A204.1 (cell line): Measurements from ENCODE around the gene CEACAM16.
"Not testable (repeated sequence)": the region's sequence is repeated elsewhere in the genome, so short reads cannot be mapped to it uniquely, and the experiment has no call there.

ENCODE experiments used
- FAIRE-seq: peaks from 2 replicates; lab custom pipeline; 2012; peaks lifted over from hg19 to GRCh38; lab: Jason Lieb, UNC

Gene CEACAM16

DNA sequence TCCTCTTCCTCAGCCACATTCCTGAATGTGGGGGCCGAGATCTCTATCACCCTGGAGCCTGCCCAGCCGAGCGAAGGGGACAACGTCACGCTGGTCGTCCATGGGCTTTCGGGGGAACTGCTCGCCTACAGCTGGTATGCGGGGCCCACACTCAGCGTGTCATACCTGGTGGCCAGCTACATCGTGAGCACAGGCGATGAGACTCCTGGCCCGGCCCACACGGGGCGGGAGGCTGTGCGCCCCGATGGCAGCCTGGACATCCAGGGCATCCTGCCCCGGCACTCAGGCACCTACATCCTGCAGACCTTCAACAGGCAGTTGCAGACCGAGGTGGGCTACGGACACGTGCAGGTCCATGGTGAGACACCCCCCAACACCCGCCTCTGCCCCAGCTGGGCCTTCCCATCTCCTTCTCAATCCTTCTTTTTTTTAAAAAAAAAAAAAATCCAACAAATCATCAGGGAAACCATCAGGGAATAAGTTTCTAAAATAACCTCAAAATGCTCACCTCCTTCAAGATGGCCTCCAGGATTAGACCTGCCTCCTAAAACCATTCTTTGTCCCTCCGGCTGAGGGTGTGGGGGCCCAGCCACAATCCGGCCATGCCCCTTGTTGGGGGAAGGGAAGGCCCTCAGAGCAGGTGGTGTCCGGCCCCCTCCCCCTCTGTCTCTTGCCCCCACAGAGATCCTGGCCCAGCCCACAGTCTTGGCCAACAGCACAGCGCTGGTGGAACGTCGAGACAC lies 4.6 kb downstream of the CEACAM16 start:
- FAIRE-seq = no peak

DNA sequence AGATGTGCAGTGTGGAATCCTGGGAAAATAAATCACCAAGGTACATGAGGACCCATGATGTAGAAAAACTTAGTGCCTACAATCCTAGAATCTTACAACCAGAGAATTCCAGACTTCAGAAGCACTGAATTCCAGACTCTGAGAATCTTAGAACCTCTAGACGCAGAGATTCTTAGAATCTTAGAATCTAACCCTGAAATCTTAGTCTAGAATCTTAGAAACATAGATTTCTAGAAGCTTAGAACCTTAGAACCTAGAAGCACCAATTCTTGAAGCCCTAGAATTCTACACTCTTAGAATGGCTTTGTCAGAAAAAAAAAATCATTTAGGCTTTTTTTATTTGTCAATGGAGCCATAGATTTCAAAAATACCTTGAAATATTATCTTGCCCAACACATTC lies 6.0 kb downstream of the CEACAM16 start:
- no peak for FAIRE-seq

DNA sequence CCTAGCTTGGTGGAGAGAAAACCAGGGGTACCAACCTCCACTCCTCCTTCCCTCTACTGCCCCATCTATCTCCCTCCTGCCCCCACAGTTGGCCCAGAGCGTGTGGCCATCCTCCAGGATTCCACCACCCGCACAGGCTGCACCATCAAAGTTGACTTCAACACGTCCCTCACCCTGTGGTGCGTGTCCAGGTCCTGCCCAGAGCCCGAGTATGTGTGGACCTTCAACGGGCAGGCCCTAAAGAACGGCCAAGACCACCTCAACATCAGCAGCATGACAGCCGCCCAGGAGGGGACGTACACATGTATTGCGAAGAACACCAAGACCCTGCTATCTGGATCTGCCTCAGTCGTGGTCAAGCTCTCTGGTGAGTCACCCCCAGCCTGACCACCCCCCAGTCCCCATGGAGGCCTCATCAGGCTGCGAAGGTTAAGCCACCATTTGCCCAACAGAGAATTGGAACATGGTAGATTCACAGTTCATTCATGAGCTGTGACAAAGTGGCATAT lies 6.6 kb downstream of the CEACAM16 start:
- no peak for FAIRE-seq

DNA sequence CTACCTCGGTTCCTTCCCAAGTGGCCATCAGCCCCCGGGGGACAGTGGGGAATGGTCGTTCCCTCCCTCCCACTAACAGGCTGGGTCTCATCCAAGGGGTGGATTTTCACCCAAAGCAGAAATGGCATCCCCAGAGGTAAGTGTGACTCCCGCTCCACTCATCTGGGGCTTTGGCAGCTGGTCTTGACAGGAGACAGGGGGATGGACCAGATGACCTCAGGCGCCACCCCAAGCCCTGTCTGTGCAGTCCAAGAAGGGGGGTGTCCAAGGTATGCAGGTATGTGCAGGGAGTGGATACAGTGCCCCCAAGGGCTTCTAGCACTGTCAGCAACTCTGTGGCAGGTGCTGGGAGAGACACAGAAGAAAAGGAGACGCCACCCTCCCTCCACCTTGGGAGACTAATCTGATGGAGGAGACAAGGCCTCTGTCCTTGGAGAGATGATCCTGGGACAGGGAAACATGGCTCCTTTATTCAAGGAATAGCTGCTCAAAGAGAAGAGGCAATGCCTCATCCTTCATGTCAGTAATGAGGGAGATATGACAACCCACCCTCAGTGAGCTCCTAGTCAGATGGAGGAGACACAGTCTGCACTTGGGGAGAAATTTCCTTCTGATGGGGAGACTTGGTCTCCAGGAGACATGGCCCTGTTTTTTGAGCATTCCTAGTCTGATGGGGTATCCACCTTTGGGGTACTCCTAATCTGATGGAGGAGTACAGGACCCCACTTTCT lies 7.7 kb downstream of the CEACAM16 start:
- no peak for FAIRE-seq

DNA sequence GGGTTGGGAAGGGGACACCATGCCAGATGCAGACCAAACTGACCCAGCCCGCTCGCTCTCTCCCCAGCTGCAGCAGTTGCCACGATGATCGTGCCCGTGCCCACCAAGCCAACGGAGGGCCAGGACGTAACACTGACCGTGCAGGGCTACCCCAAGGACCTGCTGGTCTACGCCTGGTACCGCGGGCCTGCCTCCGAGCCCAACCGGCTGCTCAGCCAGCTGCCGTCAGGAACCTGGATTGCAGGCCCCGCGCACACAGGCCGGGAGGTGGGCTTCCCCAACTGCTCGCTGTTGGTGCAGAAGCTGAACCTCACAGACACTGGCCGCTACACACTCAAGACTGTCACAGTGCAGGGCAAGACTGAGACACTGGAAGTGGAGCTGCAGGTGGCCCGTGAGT lies 8.8 kb downstream of the CEACAM16 start:
- no peak for FAIRE-seq

DNA sequence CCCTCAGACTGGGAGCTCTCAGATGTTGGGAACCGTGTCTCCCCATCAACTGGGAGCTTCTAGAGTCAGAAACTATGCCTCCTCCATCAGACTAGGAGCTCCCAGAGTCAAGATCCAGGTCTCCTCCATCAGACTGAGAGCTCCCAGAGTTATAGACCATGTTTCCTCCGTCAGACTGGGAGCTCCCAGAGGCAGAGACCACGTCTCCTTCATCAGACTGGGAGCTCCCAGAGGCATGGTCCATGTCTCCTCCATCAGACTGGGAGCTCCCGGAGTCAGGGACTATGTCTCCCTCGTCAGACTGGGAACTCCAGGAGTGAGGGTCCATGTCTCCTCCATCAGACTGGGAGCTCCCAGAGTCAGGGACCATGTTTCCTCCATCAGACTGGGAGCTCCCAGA lies 10.0 kb downstream of the CEACAM16 start:
- FAIRE-seq = no peak

DNA sequence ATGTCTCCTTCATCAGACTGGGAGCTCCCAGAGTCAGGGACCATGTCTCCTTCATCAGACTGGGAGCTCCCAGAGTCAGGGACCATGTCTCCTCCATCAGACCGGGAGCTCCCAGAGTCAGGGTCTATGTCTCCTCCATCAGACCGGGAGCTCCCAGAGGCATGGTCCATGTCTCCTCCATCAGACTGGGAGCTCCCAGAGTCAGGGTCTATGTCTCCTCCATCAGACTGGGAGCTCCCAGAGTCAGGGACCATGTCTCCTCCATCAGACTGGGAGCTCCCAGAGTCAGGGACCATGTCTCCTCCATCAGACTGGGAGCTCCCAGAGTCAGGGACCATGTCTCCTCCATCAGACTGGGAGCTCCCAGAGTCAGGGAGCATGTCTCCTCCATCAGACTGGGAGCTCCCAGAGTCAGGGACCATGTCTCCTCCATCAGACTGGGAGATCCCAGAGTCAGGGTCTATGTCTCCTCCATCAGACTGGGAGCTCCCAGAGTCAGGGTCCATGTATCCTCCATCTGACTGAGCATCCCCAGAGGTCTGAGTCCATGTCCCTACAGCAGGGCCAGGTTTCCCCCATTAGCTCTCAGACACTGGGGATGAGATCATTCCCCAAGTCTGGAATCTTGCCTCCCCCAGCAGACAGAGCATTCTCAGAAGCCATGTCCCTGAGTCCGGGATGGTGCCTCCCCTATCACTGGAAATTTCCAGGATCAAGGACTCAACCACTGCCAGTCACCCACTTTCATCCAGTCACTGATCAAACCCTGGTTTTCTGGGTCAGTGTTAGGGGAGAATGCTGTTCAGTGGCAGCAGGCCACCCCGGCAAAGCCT lies 10.7 kb downstream of the CEACAM16 start:
- not testable (repeated sequence) for FAIRE-seq

DNA sequence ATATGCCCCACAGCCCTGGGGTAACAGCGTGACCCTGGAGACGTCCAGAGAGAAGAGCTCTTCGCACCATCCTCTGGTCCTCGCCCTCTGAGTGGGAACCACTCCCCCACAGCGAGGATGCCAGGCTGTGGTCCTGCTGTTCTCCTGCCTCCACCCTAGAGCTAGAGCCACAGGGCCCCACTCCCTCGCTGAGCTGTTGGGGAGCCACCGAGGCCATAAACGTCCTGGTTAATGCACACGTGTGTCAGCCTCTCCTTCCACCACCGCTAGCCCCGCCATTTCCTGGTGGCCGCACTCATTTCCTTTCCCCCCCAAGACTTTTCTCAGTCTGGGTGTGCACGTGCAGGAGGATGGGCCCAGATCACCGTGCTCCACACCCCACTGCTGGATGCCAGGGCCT lies 11.5 kb downstream of the CEACAM16 start:
- FAIRE-seq = no peak

DNA sequence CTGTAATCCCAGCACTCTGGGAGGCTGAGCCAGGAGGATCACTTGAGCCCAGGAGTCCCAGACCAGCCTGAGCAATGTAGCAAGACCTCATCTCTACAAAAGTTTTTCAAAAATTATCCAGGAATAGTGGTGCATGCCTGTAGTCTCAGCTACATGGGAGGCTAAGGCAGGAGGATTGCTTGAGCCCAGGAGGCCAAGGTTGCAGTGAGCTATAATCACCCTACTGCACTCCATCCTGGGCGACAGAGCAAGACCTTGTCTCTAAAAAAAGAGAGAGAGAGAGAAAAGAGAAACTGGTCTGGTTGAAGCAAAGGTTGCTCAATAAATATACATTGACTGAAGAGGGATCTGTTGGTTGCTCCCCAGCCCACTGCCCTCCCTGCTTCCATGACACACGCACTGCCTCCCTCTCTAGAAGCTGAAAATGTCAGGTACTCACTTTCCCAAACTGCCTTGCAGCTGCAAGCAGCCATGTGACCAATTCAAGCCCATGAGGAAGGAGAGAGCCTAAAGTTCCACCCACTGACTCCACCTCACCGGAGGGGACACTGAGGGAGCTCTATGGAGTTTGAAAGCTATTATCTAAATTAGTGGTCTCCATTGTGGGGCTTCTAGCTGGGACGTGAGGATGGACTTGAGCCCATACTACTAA lies 14.0 kb downstream of the CEACAM16 start:
- FAIRE-seq = no peak

DNA sequence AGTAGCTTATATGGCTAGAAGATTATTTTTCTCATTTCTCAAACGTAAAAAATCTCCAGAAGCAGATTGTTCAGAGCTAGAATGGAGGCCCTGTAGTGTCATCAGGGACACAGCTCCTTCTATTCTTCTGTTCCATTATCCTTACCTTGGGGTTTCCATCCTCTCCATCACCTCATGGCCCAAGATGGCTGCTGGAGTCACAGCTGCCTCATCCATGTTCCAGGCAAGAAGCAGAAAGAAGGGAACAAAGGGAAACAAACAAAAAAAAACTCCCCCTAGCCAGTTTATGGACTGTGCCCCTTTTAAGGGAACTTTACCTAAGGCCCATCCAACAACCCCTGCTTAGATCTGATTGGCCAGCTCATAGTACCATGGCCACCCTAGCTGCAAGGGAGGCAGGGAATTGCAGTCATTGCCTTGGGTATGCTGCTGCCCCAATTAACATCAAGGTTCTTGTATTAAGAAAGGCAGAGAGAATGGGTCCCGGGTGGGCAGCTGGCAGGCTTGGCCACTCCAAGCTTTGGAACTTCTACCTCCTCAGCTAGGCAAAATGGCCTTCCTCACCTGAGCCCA lies 15.7 kb downstream of the CEACAM16 start:
- FAIRE-seq = no peak

DNA sequence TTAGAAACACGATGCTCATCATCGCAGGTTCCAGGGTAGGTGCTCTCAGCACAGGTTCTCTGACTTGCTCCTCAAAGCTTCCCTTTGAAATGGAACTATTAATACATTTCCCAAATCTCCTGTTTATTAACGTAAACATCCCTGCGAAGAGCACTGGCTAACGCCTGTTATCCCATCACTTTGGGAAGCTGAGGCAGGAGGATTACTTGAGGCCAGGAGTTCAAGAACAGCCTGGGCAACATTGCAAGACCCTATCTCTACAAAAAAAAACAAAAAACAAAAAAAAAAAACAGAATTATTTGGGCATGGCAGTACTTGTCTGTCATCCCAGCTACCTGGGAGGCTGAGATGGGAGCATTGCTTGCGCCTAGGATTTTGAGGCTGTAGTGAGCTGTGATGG lies 18.7 kb downstream of the CEACAM16 start:
- no peak for FAIRE-seq

DNA sequence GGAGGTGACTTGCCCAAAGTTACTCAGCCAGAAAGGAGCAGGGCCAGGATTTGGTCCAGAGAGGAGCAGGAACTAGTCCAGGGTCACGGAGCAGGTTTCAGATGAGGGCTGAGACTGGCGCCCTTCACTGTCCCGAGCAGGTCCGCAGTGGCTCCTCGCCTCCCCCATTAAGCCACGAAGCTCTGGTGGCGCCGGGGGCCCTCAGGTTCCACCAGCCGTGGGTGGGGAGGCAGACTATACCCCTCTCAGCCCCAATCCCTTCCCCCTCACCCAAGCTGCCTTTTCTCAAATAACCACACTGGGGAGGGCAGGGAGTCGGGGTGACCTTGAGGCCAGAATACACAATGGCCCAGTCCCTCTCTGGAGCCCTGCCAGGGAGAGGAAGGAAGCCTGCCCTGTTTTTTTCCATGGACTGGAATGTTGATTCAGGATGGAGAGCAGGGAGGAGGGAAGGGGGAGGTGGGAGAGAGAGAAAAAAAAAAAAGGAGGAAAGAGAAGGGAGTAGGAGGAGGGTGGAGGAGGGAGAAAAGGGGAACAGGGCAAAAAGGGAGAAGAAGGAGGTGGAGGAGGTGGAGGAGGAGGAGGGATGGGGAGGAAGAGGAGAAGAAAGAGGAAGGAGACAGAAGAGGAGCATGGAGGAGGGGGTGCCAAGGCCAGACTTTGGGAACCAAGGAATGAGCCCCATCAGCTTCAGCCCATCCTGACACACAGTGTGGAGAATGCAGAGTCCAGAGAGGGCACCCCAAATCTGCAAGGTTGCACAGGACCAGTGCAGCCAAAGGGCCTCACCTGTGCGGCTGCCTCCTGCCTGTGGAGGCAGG lies 19.7 kb downstream of the CEACAM16 start:
- FAIRE-seq = no peak

DNA sequence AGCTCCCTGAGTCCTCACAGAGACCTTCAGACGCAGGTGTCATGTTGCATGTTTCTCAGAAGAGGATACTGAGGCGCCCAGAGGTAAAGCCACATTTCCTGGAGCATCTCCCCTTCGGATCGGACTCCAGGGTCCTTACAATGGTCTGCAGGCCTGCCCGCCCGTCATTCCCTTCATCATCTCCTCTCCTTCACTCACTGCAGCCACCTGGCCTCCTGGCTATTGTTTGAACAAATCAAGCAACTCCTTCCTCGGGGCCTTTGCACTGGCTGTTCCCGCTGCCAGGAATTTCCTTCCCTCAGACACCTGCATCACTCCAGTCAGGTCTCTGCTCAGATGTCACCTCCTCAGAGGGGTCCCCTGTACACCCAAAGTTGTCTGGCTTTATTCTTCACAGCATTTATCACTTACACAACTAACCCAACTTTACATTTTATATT lies 20.3 kb downstream of the CEACAM16 start:
- FAIRE-seq = no peak

DNA sequence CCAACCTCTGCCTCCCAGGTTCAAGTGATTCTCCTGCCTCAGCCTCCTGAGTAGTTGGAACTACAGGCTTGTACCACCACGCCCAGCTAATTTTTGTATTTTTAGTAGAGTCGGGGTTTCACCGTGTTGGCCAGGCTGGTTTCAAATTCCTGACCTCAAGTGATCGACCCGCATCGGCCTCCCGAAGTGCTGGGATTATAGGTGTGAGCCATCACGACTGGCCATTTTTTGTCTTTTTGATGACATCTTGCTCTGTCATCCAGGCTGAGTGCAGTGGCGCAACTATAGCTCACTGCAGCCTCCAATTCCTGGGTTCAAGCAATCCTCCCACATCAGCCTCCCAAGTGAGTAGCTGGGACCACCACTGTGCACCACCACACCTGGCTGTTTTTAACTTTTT lies 21.4 kb downstream of the CEACAM16 start:
- not testable (repeated sequence) for FAIRE-seq

DNA sequence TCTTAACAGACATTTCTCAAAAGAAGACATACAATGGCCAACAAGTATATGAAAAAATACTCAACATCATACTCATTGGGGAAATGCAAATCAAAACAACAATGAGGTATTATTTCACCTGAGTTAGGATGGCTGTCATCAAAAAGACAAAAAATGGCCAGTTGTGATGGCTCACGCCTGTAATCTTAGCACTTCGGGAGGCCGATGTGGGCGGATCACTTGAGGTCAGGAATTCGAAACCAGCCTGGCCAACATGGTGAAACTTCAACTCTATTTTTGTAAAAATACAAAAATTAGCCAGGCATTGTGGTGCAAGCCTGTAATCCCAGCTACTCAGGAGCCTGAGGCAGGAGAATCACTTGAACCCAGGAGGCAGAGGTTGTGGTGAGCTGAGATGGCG lies 22.0 kb downstream of the CEACAM16 start:
- no peak for FAIRE-seq

DNA sequence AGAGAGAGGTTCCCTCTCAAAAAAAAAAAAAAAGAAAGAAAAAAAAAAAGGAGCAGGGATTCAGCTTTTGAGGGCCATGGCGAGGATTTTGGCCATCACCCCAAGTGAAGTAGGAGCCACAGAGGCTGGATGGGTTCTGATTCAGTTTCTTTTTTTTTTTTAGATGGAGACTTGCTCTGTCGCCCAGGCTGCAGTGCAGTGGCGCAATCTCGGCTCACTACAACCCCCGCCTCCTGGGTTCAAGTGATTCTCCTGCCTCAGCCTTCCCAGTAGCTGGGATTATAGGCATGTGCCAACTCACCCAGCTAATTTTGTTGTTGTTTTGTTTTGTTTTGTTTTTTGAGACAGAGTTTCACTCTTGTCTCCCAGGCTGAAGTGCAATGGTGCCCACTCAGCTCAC lies 22.4 kb downstream of the CEACAM16 start:
- FAIRE-seq = not testable (repeated sequence)

DNA sequence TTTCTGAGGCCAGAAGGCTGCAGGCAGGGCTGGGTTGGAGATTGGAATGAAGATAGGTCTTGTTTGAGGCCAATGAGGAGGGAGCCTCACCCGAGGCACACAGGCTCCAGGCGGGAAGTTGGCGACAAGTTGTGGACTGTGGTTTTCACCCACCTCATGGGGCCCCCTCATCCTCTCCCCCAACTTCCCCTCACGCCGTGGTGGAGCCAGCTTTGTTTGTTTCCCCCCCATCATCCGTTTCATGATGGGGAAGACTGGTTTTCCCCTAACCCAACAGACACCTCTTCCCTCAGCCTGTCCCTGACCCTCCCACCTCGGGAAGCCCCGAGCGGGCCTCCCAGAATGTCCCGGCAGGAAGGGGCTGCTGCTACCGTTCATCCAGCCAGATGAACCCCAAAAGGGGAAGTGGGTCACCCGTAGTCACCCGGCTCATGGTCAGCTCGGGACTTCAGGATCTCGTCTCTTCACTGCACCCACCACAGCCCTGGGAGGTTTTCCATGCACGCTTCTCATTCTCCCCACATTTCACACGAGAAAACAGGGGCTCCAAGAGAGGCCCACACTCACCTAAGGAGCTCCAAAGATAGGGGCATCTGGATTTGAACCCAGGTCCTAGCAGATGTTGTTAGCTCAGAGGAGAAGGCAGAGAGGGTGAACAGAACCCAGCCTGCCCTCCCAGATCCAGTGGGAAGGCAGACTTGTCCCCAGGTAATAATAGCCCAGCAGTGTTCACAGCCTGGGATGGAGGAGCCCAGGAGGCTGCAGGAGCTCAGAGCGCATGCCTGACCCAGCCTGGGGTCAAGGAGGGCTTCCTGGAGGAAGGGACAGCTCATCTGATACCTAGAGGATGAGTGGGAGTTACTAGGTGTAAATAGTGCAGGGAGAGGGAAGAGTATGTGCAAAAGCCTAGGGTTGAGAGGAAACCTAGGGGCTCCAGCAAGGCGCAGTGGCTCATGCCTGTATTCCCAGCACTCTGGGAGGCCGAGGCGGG lies 23.5 kb downstream of the CEACAM16 start:
- no peak for FAIRE-seq

DNA sequence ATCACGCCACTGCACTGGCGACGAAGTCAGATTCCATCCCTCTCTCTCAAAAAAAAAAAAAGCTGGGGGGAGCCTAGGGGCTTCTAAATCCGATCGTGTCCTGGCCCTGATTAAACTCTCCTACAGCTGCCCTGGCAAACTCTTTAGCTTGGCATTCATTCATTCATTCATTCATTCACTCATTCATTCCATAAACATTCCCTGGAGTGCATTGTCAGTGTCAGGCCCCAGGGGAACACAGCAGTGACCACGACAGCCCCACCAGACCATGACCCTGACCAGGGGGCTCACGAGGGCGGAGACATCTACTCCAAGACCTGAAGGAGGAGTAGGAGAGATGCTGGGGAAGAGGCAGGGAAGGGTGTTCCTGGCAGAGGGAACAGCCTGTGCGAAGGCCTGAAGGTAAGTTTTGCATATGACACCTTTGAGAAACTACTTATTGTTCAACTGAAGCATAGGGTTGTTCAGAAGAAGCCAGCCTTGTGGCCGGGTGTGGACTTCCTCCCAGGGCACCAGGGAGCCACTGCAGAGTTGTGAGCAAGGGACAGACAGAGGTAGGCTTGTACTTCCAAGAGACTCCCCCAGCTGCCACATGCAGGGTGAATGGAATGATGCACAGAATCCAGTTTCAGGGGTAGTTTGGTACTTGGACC lies 24.5 kb downstream of the CEACAM16 start:
- FAIRE-seq = no peak

DNA sequence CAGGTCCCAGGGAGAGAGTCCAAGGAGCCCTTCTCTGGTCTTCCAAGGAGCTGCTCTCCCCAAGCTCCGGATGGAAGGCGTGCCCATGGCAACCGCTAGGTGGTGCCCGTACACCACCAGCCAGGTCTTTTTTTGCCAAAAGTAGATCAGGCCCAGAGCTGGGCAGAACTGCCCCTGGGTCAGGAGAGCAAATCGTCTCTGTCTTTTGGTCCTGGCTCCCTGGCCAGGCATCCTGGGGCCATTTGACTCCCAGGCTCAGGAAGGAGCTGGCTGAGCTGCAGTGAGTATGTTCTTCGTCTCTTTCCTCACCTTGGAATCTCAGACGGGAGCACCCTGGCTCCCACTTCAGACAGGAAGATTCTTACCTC lies 25.0 kb downstream of the CEACAM16 start:
- FAIRE-seq = no peak
